ENCODE results near the gene KCNMA1. TPM values are rescaled to one million over a fixed set of nuclear protein-coding genes. Genes with fewer than 3 reads are reported as not detected.

Gene KCNMA1
- total RNA-seq, 4 donors from 2014 or later = 10.1 to 32.6 (median 20.1) TPM

GRCh38 chr10:77586719-77587415, 50.7 kb downstream of the KCNMA1 start:
- no peak for DNase-seq (ENCODE audit: low spot score)
- no peak for TF ChIP-seq CTCF (IDR thresholded peaks at IDR 0.05)
- no peak for ATAC-seq (ENCODE audit: low FRiP score)

DNA sequence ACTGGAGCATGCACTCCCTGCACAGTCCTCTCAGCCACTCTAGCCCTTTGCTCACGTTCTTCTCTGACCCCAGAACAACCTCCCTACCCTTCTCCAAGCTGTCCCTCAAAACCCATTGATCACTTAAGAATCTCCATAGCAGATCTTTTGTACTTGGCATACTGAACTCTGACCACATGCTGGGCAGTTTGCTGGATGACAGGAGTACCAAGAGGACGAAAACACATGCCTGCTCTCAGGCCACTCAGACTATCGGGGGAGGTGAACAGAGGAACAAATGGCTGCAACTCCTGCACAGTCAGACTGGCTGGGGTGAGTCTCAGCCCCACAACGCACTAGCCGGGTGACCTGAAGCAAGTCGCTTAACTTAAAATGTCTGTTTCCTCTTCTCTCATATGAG, 52.7 kb downstream of the KCNMA1 start:
- ATAC-seq (ENCODE audit: low FRiP score) (no peak), DNase-seq (ENCODE audit: low spot score) (no peak)
- TF ChIP-seq CTCF (IDR thresholded peaks at IDR 0.05) = no peak

- DNase-seq (ENCODE audit: low spot score) (no peak), ATAC-seq (ENCODE audit: low FRiP score) (no peak)
- TF ChIP-seq CTCF (IDR thresholded peaks at IDR 0.05) = no peak
Measured at GRCh38 chr10:77583527-77583926, 54.1 kb downstream of the KCNMA1 start.

GRCh38 chr10:77582710-77583115, 54.9 kb downstream of the KCNMA1 start:
- DNase-seq (ENCODE audit: low spot score) (no peak), ATAC-seq (ENCODE audit: low FRiP score) (no peak)
- TF ChIP-seq CTCF (IDR thresholded peaks at IDR 0.05) = no peak

DNA sequence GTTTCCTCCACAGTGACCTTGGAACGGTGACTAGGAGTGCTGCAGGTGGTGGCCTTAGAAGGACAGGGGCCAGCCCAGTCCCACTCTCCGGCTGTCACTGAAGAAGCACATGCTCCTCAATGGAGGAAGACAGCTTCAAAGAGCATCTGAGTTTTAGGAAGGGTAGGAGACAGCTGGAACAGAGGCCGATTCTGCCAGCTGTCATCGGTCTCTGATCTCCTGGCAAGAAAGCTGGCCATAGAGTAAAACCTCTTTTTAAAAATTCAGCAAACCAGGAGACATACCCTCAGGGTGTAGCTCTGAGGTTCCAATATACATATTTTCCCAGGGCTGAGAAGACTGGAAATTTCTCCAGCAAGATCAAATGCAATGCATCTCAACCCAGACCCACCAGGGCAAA, 55.9 kb downstream of the KCNMA1 start:
- no peak for DNase-seq (ENCODE audit: low spot score)
- TF ChIP-seq CTCF (IDR thresholded peaks at IDR 0.05) = no peak
- no peak for ATAC-seq (ENCODE audit: low FRiP score)

DNA sequence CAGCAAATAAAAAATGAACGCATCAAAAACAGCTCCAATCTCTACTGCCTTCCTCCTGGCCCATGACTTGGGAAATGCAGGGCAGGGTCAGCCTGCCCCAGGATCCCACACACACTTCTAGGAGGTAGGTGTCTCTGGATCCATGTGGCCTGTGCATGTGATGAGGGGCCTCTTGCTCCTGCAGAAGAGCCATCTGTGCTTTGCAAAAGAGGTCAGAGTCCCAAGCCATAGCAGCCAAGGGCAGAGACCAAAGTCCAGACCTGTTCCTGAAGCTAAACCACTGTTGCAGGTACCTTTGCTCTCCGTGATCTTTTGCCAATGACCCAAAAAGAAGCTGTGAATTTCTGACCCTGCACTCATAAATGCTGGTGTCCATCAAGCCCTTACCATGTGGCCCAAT, 57.1 kb downstream of the KCNMA1 start:
- ATAC-seq (ENCODE audit: low FRiP score) = no peak
- TF ChIP-seq CTCF (IDR thresholded peaks at IDR 0.05) = no peak
- DNase-seq (ENCODE audit: low spot score) = no peak

- no peak for TF ChIP-seq CTCF (IDR thresholded peaks at IDR 0.05)
- no peak for ATAC-seq (ENCODE audit: low FRiP score)
- no peak for DNase-seq (ENCODE audit: low spot score)
Measured at GRCh38 chr10:77578583-77579227, 58.9 kb downstream of the KCNMA1 start.
